Measurements from ENCODE around the gene GSG1L.
A peak's percentile ranks its signal among the peaks of the same experiment; 100 is the strongest.
"Not testable (repeated sequence)": the region's sequence is repeated elsewhere in the genome, so short reads cannot be mapped to it uniquely, and the experiment has no call there.

Gene GSG1L

GRCh38 chr16:27980919-27981700 is 82.4 kb downstream of the GSG1L start:
- DNase-seq (ENCODE audit: low read depth in 2 of 2) = no peak

- DNase-seq (ENCODE audit: low read depth in 2 of 2) = no peak
Measured at GRCh38 chr16:27980076-27980775, 83.3 kb downstream of the GSG1L start.

- not testable (repeated sequence) for DNase-seq (ENCODE audit: low read depth in 2 of 2)
Measured at GRCh38 chr16:27979668-27980067, 83.8 kb downstream of the GSG1L start.

GRCh38 chr16:27978876-27979275 is 84.6 kb downstream of the GSG1L start:
- no peak for DNase-seq (ENCODE audit: low read depth in 2 of 2)

GRCh38 chr16:27977966-27978365 is 85.5 kb downstream of the GSG1L start:
- no peak for DNase-seq (ENCODE audit: low read depth in 2 of 2)

GRCh38 chr16:27976990-27977389 is 86.5 kb downstream of the GSG1L start:
- DNase-seq (ENCODE audit: low read depth in 2 of 2) = no peak

- DNase-seq (ENCODE audit: low read depth in 2 of 2) = no peak
Measured at GRCh38 chr16:27974896-27975540, 88.5 kb downstream of the GSG1L start.

- no peak for DNase-seq (ENCODE audit: low read depth in 2 of 2)
Measured at GRCh38 chr16:27973678-27974077, 89.8 kb downstream of the GSG1L start.

GRCh38 chr16:27972500-27972899 is 91.0 kb downstream of the GSG1L start:
- DNase-seq (ENCODE audit: low read depth in 2 of 2) = peak; percentile 9 to 15

- no peak for DNase-seq (ENCODE audit: low read depth in 2 of 2)
Measured at GRCh38 chr16:27969574-27969973, 93.9 kb downstream of the GSG1L start.

- no peak for DNase-seq (ENCODE audit: low read depth in 2 of 2)
Measured at GRCh38 chr16:27967169-27967568, 96.3 kb downstream of the GSG1L start.

GRCh38 chr16:27966756-27967155 is 96.8 kb downstream of the GSG1L start:
- DNase-seq (ENCODE audit: low read depth in 2 of 2) = no peak

GRCh38 chr16:27965801-27966200 is 97.7 kb downstream of the GSG1L start:
- no peak for DNase-seq (ENCODE audit: low read depth in 2 of 2)

GRCh38 chr16:27963471-27963965 is 100.0 kb downstream of the GSG1L start:
- no peak for DNase-seq (ENCODE audit: low read depth in 2 of 2)

GRCh38 chr16:27962197-27962596 is 101.3 kb downstream of the GSG1L start:
- DNase-seq (ENCODE audit: low read depth in 2 of 2) = no peak

GRCh38 chr16:27961296-27961620 is 102.3 kb downstream of the GSG1L start:
- DNase-seq (ENCODE audit: low read depth in 2 of 2) = no peak

- no peak for DNase-seq (ENCODE audit: low read depth in 2 of 2)
Measured at GRCh38 chr16:27960619-27961295, 102.8 kb downstream of the GSG1L start.

GRCh38 chr16:27959914-27960313 is 103.6 kb downstream of the GSG1L start:
- no peak for DNase-seq (ENCODE audit: low read depth in 2 of 2)

- DNase-seq (ENCODE audit: low read depth in 2 of 2) = no peak
Measured at GRCh38 chr16:27954191-27954590, 109.3 kb downstream of the GSG1L start.

GRCh38 chr16:27952811-27953210 is 110.7 kb downstream of the GSG1L start:
- no peak for DNase-seq (ENCODE audit: low read depth in 2 of 2)

- DNase-seq (ENCODE audit: low read depth in 2 of 2) = no peak
Measured at GRCh38 chr16:27951489-27952120, 111.9 kb downstream of the GSG1L start.

Measured in activated CD4-positive, alpha-beta T cell treated with anti-CD3 and anti-CD28 coated beads for 24 hours (primary cell).